Left lung (tissue), 10 donors: Measurements from ENCODE around the gene GFER. TPM values are rescaled to one million over a fixed set of nuclear protein-coding genes. Genes with fewer than 3 reads are reported as not detected.

ENCODE experiments used
- ATAC-seq: fragments of 200-7000 bp; cut with Tn5 transposase; one replicate; pipeline ENCODE4 v1.9.1; 2020; ENCODE audit warnings: moderate library complexity
- DNase-seq, 4 donors: peaks; one replicate each; pipeline ENCODE4 v3.0.0-alpha.2; 2013 to 2020
- H3K27ac ChIP-seq, 2 donors: fragments of 200-600 bp; sonication (generic) in 1 of 2; one replicate each; pipeline versions ENCODE4 v1.5.0 to v1.8.0; 2020 to 2021
- H3K27me3 ChIP-seq, 2 donors: fragments of 200-600 bp; sonication (generic) in 1 of 2; one replicate each; pipeline versions ENCODE4 v1.5.0 to v1.8.0; 2020 to 2021
- H3K36me3 ChIP-seq, 2 donors: fragments of 200-600 bp; sonication (generic) in 1 of 2; one replicate each; pipeline versions ENCODE4 v1.5.0 to v1.8.0; 2020 to 2021
- H3K4me1 ChIP-seq, 2 donors: fragments of 200-600 bp; one replicate each; pipeline ENCODE4 v1.8.0; 2021
- H3K4me3 ChIP-seq, 2 donors: fragments of 200-600 bp; sonication (generic) in 1 of 2; one replicate each; pipeline versions ENCODE4 v1.5.0 to v1.8.0; 2020 to 2021; ENCODE audit warnings: mild to moderate bottlenecking in 1 of 2
- H3K9me3 ChIP-seq, 2 donors: fragments of 200-600 bp; sonication (generic) in 1 of 2; one replicate each; pipeline versions ENCODE4 v1.5.0 to v1.8.0; 2020 to 2021
- CTCF ChIP-seq, 2 donors: fragments of 200-600 bp; sonication (generic) in 1 of 2; IDR thresholded peaks; one replicate each; pipeline versions ENCODE4 v1.5.0 to v1.8.0; 2021; ENCODE audit warnings: antibody characterized with exemption in 2 of 2
- intact Hi-C, 2 donors: fragments of 100-400 bp; cut with DNase I; formaldehyde crosslinking; loops; one replicate each; pipeline versions ENCODE4 v1.11.2 to v1.14.2; 2022
- polyA plus RNA-seq, 6 donors: library from polyadenylated mRNA; unstranded; fragments of 120-200 nt; gene quantifications; one replicate each; pipeline ENCODE4 v1.2.1, GENCODE V29; 2013; ENCODE audit not compliant: insufficient read length in 6 of 6
- total RNA-seq, 2 donors: library from RNA; stranded (reverse); fragmentation: NEBNext Ultra II Directional; extraction: Animal tissue kit (Norgen Biotek cat#: 25700); gene quantifications; one replicate each; pipeline ENCODE4 v1.2.1, GENCODE V29; 2021
- donor health status: DM: no; HTN: yes; CAD: no.
- donor health status: DM: no; HTN: no; CAD: no.

Gene GFER
- total and polyA plus RNA-seq, 8 donors = 15.7 to 26.1 (median 20.0) TPM

- peaks cover 0 to 59% of the 10 kb centered on the region in 2 donors for H3K36me3 ChIP-seq
- intact Hi-C loops = no loop called here
- ATAC-seq (no peak), DNase-seq (peak in 1 of 4 donors; percentile 71)
- peaks cover 19 to 43% of the 10 kb centered on the region in 2 donors for H3K4me1 ChIP-seq
- no peak for TF ChIP-seq CTCF (IDR thresholded peaks at IDR 0.05)
- H3K4me3 ChIP-seq = no peak overlapping the region
- H3K9me3 ChIP-seq = no peaks in the 10 kb centered on the region
- H3K27ac ChIP-seq = no peak overlapping the region
- H3K27me3 ChIP-seq = no peaks in the 10 kb centered on the region
These were observed 18.6 kb downstream of the GFER start for GRCh38 chr16:2002406-2003230.

GRCh38 chr16:2003231-2003826, 19.3 kb downstream of the GFER start:
- ATAC-seq = no peak
- peaks cover 0 to 52% of the 10 kb centered on the region in 2 donors for H3K36me3 ChIP-seq

GRCh38 chr16:2003827-2004641, 20.0 kb downstream of the GFER start:
- TF ChIP-seq CTCF (IDR thresholded peaks at IDR 0.05) = peak; percentile 85 to 93
- peaks cover 32 to 58% of the 10 kb centered on the region in 2 donors for H3K4me1 ChIP-seq

More at GRCh38 chr16:2003231-2003826, 19.3 kb downstream of the GFER start:
- H3K9me3 ChIP-seq = no peaks in the 10 kb centered on the region
- no peak overlapping the region for H3K4me3 ChIP-seq
- H3K4me1 ChIP-seq = peaks cover 27 to 51% of the 10 kb centered on the region in 2 donors
- H3K27me3 ChIP-seq = no peaks in the 10 kb centered on the region
- no peak for DNase-seq
- no peak overlapping the region for H3K27ac ChIP-seq
- no peak for TF ChIP-seq CTCF (IDR thresholded peaks at IDR 0.05)
- intact Hi-C loops = no loop called here

GRCh38 chr16:2004795-2005517, 21.0 kb downstream of the GFER start:
- ATAC-seq (no peak), DNase-seq (no peak)
- intact Hi-C loops = no loop called here
- no peak for TF ChIP-seq CTCF (IDR thresholded peaks at IDR 0.05)
- Histone ChIP-seq H3K27ac (no peak overlapping the region), H3K4me1 (peaks cover 32 to 59% of the 10 kb centered on the region in 2 donors), H3K9me3 (no peaks in the 10 kb centered on the region), H3K27me3 (no peaks in the 10 kb centered on the region), H3K4me3 (no peak overlapping the region), H3K36me3 (peaks cover 0 to 36% of the 10 kb centered on the region in 2 donors)

More at GRCh38 chr16:2003827-2004641, 20.0 kb downstream of the GFER start:
- intact Hi-C loops = no loop called here
- Histone ChIP-seq H3K27me3 (no peaks in the 10 kb centered on the region), H3K4me3 (no peak overlapping the region), H3K27ac (no peak overlapping the region), H3K36me3 (peaks cover 0 to 45% of the 10 kb centered on the region in 2 donors), H3K9me3 (no peaks in the 10 kb centered on the region)
- DNase-seq (peak in 3 of 4 donors; percentile 87 to 97 (median 91)), ATAC-seq (peak; percentile 93)
